Measurements from ENCODE around the gene EGFR. TPM values are rescaled to one million over a fixed set of nuclear protein-coding genes. Genes with fewer than 3 reads are reported as not detected.

Gene EGFR
- total RNA-seq, 2 donors from 2014 or later, result 42.5 to 44.2 TPM

DNA sequence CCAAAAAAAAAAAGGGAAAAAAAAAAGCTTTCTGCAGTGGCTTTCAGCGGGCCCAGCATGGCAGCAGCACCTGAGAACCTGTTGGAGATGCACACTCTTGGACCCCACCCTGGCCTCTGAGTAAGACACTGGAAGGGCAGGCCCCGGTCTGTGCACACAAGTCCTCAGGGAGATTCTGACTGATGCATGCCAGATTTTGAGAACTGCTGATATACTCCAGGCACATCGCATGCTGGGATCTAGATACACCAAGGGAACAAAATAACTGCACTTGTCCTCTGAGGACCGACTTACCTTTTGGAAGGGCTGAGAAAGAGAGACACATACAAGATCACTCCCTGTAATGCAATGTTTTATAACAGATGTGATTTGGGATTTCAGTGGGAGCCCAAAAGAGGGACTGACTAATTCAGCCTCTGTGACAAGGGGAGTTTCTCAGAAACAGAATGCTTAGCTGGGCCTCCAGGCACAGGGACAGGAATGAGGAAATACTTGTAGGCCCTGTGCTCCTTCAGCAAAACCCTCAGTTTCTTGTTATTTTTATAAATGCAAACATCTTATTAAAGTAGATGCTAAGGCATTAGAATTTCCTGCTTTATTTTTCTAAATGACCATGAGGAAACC lies 8.2 kb downstream of the EGFR start:
- Histone ChIP-seq H3K27ac (peak overlapping the region in 3 of 4 donors; percentile 15 to 45 (median 37)), H3K4me3 (no peak overlapping the region), H3K4me1 (peaks cover 60% of the 10 kb centered on the region), H3K27me3 (no peaks in the 10 kb centered on the region), H3K36me3 (replicated peaks in 1 of 2; ENCODE audit: insufficient read depth in 1 of 2, low read depth in 2 of 2) (no peaks in the 10 kb centered on the region), H3K9me3 (no peaks in the 10 kb centered on the region)
- DNase-seq (no peak), ATAC-seq (no peak)
- TF ChIP-seq POLR2A (IDR thresholded peaks at IDR 0.05), result no peak
- TF ChIP-seq, protein P1, sequence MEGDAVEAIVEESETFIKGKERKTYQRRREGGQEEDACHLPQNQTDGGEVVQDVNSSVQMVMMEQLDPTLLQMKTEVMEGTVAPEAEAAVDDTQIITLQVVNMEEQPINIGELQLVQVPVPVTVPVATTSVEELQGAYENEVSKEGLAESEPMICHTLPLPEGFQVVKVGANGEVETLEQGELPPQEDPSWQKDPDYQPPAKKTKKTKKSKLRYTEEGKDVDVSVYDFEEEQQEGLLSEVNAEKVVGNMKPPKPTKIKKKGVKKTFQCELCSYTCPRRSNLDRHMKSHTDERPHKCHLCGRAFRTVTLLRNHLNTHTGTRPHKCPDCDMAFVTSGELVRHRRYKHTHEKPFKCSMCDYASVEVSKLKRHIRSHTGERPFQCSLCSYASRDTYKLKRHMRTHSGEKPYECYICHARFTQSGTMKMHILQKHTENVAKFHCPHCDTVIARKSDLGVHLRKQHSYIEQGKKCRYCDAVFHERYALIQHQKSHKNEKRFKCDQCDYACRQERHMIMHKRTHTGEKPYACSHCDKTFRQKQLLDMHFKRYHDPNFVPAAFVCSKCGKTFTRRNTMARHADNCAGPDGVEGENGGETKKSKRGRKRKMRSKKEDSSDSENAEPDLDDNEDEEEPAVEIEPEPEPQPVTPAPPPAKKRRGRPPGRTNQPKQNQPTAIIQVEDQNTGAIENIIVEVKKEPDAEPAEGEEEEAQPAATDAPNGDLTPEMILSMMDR (IDR thresholded peaks at IDR 0.05), result no peak
- 76 to 86% methylated on average over 4 of the region's 4 CpGs for WGBS, 2 donors
- intact Hi-C loops (cut with DNase I), result no loop called here

DNA sequence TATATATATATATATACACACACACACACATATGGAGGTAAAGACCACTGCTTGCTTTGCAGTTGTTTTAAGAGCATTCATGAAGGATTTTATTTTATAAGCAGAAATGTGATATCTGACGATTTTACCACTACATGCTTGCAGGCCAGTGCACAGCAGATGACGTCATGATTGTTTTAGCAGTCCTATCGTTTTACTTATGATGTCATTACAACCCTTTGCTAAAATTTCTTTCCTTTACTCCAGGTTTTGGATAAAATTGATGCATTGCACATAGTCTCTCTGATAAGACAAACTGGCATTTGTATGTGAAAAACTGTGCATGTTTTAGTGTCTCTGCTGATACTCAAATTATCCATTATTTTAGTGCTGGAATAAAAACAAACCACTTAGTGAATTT lies 9.2 kb downstream of the EGFR start:
- H3K27me3 ChIP-seq, result no peaks in the 10 kb centered on the region
- no peaks in the 10 kb centered on the region for H3K9me3 ChIP-seq
- no peak overlapping the region for H3K4me3 ChIP-seq
- peaks cover 65% of the 10 kb centered on the region for H3K4me1 ChIP-seq
- TF ChIP-seq, protein P1 (IDR thresholded peaks at IDR 0.05), result no peak
- no peak for TF ChIP-seq POLR2A (IDR thresholded peaks at IDR 0.05)
- no peak overlapping the region for H3K27ac ChIP-seq
- no peaks in the 10 kb centered on the region for H3K36me3 ChIP-seq (replicated peaks in 1 of 2; ENCODE audit: insufficient read depth in 1 of 2, low read depth in 2 of 2)
- intact Hi-C loops (cut with DNase I), result no loop called here
- DNase-seq (no peak), ATAC-seq (no peak)
- 49 to 55% methylated on average over 3 of the region's 3 CpGs for WGBS, 2 donors

DNA sequence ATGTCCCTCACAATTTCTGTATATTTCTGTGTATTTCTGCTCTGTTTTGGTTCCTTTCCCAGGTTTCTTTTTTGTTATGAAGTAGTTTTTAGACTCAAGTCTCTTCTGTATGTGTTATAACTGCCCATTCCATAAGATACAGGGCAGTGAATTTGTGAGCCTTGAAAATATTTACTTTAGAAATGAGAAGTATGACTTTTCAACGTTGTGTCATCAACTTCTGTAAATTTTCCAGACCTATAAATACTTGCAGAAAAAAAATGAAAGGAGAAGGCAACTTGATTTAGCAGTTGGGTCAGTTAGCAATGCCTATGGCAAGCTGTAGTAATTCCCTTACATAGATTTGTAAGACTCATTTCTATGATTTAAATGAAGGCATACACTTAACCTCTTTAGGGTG lies 11.5 kb downstream of the EGFR start:
- H3K4me3 ChIP-seq, result no peak overlapping the region
- ATAC-seq (no peak), DNase-seq (no peak)
- intact Hi-C loops (cut with DNase I), result no loop called here
- no peaks in the 10 kb centered on the region for H3K27me3 ChIP-seq
- H3K4me1 ChIP-seq, result peaks cover 76% of the 10 kb centered on the region
- H3K27ac ChIP-seq, result peak overlapping the region; percentile 45 to 73 (median 54)
- no peaks in the 10 kb centered on the region for H3K9me3 ChIP-seq
- TF ChIP-seq POLR2A (IDR thresholded peaks at IDR 0.05), result no peak
- TF ChIP-seq, protein P1 (IDR thresholded peaks at IDR 0.05), result no peak
- 0 to 2% methylated on average over 1 of the region's 1 CpG for WGBS, 2 donors
- H3K36me3 ChIP-seq (replicated peaks in 1 of 2; ENCODE audit: insufficient read depth in 1 of 2, low read depth in 2 of 2), result no peaks in the 10 kb centered on the region

DNA sequence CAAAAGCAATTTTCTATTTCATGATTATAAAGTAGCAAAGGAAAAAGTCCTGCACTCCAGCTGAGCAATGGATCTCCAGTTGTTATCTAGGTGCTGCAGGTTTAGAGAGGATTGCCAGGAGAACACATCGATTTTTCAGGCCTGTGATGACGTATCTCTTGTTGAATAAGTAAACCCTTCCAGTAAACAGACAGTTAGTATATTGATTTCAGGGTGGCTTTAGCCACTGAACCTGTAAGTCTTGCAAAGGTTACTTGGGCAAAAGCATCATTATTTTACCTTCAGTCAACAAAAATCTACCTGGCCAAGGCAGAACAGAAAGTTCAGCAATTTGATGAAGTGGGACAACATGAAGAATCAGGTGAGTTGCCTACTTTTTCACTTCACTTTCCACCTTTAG lies 12.3 kb downstream of the EGFR start:
- no peak overlapping the region for H3K4me3 ChIP-seq
- intact Hi-C loops (cut with DNase I), result no loop called here
- H3K27ac ChIP-seq, result peak overlapping the region; percentile 45 to 73 (median 54)
- no peaks in the 10 kb centered on the region for H3K9me3 ChIP-seq
- H3K4me1 ChIP-seq, result peaks cover 81% of the 10 kb centered on the region
- 12 to 15% methylated on average over 2 of the region's 2 CpGs for WGBS, 2 donors
- ATAC-seq, result peak; percentile 94
- peak; percentile 50 to 85 (median 55) for DNase-seq
- no peaks in the 10 kb centered on the region for H3K27me3 ChIP-seq
- TF ChIP-seq POLR2A (IDR thresholded peaks at IDR 0.05), result no peak
- TF ChIP-seq, protein P1 (IDR thresholded peaks at IDR 0.05), result no peak
- no peaks in the 10 kb centered on the region for H3K36me3 ChIP-seq (replicated peaks in 1 of 2; ENCODE audit: insufficient read depth in 1 of 2, low read depth in 2 of 2)
